HG03139 (cell line): ENCODE data around the gene OR7A5.
"Not testable (repeated sequence)": the region's sequence is repeated elsewhere in the genome, so short reads cannot be mapped to it uniquely, and the experiment has no call there.

Source experiments
- ATAC-seq: cut with Tn5 transposase; IDR thresholded peaks from one replicate; pipeline ENCODE4 v1.9.1; 2021; ENCODE audit not compliant: unreplicated experiment

The OR7A5 gene

GRCh38 chr19:14835011-14835410 is at the start of gene OR7A5, which contains the start of gene OR7C1:
Gene OR7A5 (minus strand): TSS chr19:14835185. CDS start chr19:14828241, 6,944 bp downstream.
Gene OR7C1 (minus strand): TSS chr19:14835185. CDS start chr19:14800136, 35,049 bp downstream.
- no peak for ATAC-seq

GRCh38 chr19:14871619-14872230 is 36.7 kb upstream of the OR7A5 start:
- ATAC-seq = no peak

- ATAC-seq = no peak
These were observed 33.5 kb upstream of the OR7A5 start for GRCh38 chr19:14868497-14868896.

- no peak for ATAC-seq
These were observed 13.8 kb upstream of the OR7A5 start, which contains the start of gene OR7A10 for GRCh38 chr19:14848822-14849221. Gene OR7A10 (minus strand): TSS chr19:14848922. CDS start chr19:14841877, 7,045 bp downstream.

GRCh38 chr19:14843578-14843977 is 8.6 kb upstream of the OR7A5 start:
- ATAC-seq = no peak

GRCh38 chr19:14843169-14843568 is 8.2 kb upstream of the OR7A5 start:
- no peak for ATAC-seq

- ATAC-seq = no peak
These were observed 5.2 kb upstream of the OR7A5 start for GRCh38 chr19:14840206-14840605.

- no peak for ATAC-seq
These were observed 2.4 kb upstream of the OR7A5 start for GRCh38 chr19:14837391-14837790.

- ATAC-seq = no peak
These were observed 4.3 kb downstream of the OR7A5 start for GRCh38 chr19:14830702-14831101.

- no peak for ATAC-seq
These were observed 9.0 kb downstream of the OR7A5 start for GRCh38 chr19:14826006-14826405.

GRCh38 chr19:14821937-14822336 is 13.0 kb downstream of the OR7A5 start:
- ATAC-seq = no peak

GRCh38 chr19:14818588-14818987 is 16.4 kb downstream of the OR7A5 start:
- no peak for ATAC-seq

- no peak for ATAC-seq
These were observed 17.9 kb downstream of the OR7A5 start for GRCh38 chr19:14817052-14817451.

- no peak for ATAC-seq
These were observed 19.9 kb downstream of the OR7A5 start for GRCh38 chr19:14814982-14815652.

GRCh38 chr19:14809272-14810057 is 25.5 kb downstream of the OR7A5 start:
- ATAC-seq = no peak

- no peak for ATAC-seq
These were observed 30.2 kb downstream of the OR7A5 start for GRCh38 chr19:14804765-14805164.

- no peak for ATAC-seq
These were observed 36.2 kb downstream of the OR7A5 start for GRCh38 chr19:14798760-14799159.

- no peak for ATAC-seq
These were observed 39.0 kb downstream of the OR7A5 start for GRCh38 chr19:14796021-14796420.

GRCh38 chr19:14795078-14795721 is 39.8 kb downstream of the OR7A5 start:
- ATAC-seq = no peak

- ATAC-seq = not testable (repeated sequence)
These were observed 42.7 kb downstream of the OR7A5 start for GRCh38 chr19:14792250-14792649.

GRCh38 chr19:14786421-14786851 is 48.5 kb downstream of the OR7A5 start:
- no peak for ATAC-seq
